Measurements from ENCODE around the gene KCTD7. TPM values are rescaled to one million over a fixed set of nuclear protein-coding genes. Genes with fewer than 3 reads are reported as not detected.

Gene KCTD7
- total RNA-seq, 1 experiment from 2014 or later: 3.9 TPM

GRCh38 chr7:66583490-66584110, 45.1 kb upstream of the KCTD7 start:
- no peaks in the 10 kb centered on the region for H3K9me3 ChIP-seq (ENCODE audit: control insufficient read depth in 1 of 2, insufficient read depth in 1 of 2, low read depth in 1 of 2, low read length in 2 of 2)
- intact Hi-C loops (cut with micrococcal nuclease): no loop called here
- H3K4me3 ChIP-seq (replicated peaks in 1 of 2; ENCODE audit: low read depth in 1 of 2, low read length in 2 of 2): no peak overlapping the region
- RAD21 ChIA-PET (ENCODE audit: low non-redundant PET in 1 of 2, low total read pairs in 2 of 2, uncharacterized antibody in 2 of 2, unreplicated experiment in 2 of 2): no interaction called here
- no peak overlapping the region for H2AFZ ChIP-seq (ENCODE audit: low read depth, low read length, poor library complexity, severe bottlenecking)
- no peaks in the 10 kb centered on the region for H3K4me1 ChIP-seq (ENCODE audit: control insufficient read depth in 1 of 2, insufficient read depth in 2 of 2, low read length in 2 of 2)
- H3K9me2 ChIP-seq (ENCODE audit: insufficient read depth): no peaks in the 10 kb centered on the region
- no peak overlapping the region for H3K4me2 ChIP-seq (ENCODE audit: low read length)
- 0 out of 2 replicates have a peak, but pooled peaks cover 8% of the 10 kb centered on the region for H4K20me1 ChIP-seq (ENCODE audit: insufficient read depth)
- no TSS peak for BruUV-seq (replicated peaks)
- ATAC-seq (no peak), DNase-seq (ENCODE audit: low read depth, low spot score) (no peak)
- TF ChIP-seq MAX (IDR thresholded peaks at IDR 0.05): no peak
- TF ChIP-seq TCF7L2 (IDR thresholded peaks at IDR 0.05; ENCODE audit: borderline replicate concordance, extremely low read depth, insufficient read depth, insufficient read length): no peak
- TF ChIP-seq SRF (IDR thresholded peaks at IDR 0.05; ENCODE audit: low read depth): no peak
- TF ChIP-seq EZH2 (IDR thresholded peaks at IDR 0.05): no peak
- no peak for TF ChIP-seq CBX3 (IDR thresholded peaks at IDR 0.05; ENCODE audit: low read depth)
- no peak for TF ChIP-seq YY1 (IDR thresholded peaks at IDR 0.05; ENCODE audit: extremely low read depth, insufficient replicate concordance, low read depth, low read length)
- no peak for TF ChIP-seq REST (IDR thresholded peaks at IDR 0.05; ENCODE audit: low read depth)
- TF ChIP-seq ZBTB33 (IDR thresholded peaks at IDR 0.05; ENCODE audit: extremely low read depth, insufficient replicate concordance, low read length): no peak
- TF ChIP-seq RAD21 (IDR thresholded peaks at IDR 0.05; ENCODE audit: low read depth): no peak
- no peak for TF ChIP-seq CTCF (IDR thresholded peaks at IDR 0.05 in 2 of 3, conservative IDR thresholded peaks at IDR 0.05 in 1 of 3; ENCODE audit: borderline replicate concordance in 1 of 3, insufficient read depth in 1 of 3, low read depth in 2 of 3, low read length in 2 of 3)
- no peak for TF ChIP-seq JUND (IDR thresholded peaks at IDR 0.05)
- H3K9ac ChIP-seq (ENCODE audit: low read length): no peak overlapping the region
- no peaks in the 10 kb centered on the region for H3K27me3 ChIP-seq (ENCODE audit: insufficient read depth, low read length)
- H3K79me2 ChIP-seq (ENCODE audit: insufficient read depth, low read length): peaks cover 98% of the 10 kb centered on the region
- CTCF ChIA-PET: no interaction called here
- H3K27ac ChIP-seq (ENCODE audit: low read depth, low read length): no peak overlapping the region
- H3K36me3 ChIP-seq (ENCODE audit: control insufficient read depth in 1 of 2, insufficient read depth in 2 of 2, low read length in 2 of 2): peaks cover 3 to 9% of the 10 kb centered on the region in 2 experiments; a peak in 2 of 4 replicates
- POLR2A ChIA-PET: no interaction called here
